Fibroblast of mammary gland (primary cell): Measurements from ENCODE around the gene TXK.

ENCODE experiments used
- DNase-seq: peaks from one replicate; pipeline ENCODE4 v3.0.0-alpha.2; 2010; ENCODE audit warnings: low read depth
- H3K4me3 ChIP-seq: 2 replicates; pipeline ENCODE4 v1.5.1; 2011; ENCODE audit warnings: low read depth, mild to moderate bottlenecking, low read length, moderate library complexity; ENCODE audit not compliant: control insufficient read depth
- TF ChIP-seq, protein P1 (sequence below): conservative IDR thresholded peaks from 2 replicates; pipeline ENCODE4 v1.5.1; 2011; ENCODE audit warnings: low read depth, low read length, inconsistent platforms; ENCODE audit not compliant: control insufficient read depth, insufficient read depth

TXK gene

GRCh38 chr4:48100256-48100655 lies 33.8 kb downstream of the TXK start:
- TF ChIP-seq, protein P1, sequence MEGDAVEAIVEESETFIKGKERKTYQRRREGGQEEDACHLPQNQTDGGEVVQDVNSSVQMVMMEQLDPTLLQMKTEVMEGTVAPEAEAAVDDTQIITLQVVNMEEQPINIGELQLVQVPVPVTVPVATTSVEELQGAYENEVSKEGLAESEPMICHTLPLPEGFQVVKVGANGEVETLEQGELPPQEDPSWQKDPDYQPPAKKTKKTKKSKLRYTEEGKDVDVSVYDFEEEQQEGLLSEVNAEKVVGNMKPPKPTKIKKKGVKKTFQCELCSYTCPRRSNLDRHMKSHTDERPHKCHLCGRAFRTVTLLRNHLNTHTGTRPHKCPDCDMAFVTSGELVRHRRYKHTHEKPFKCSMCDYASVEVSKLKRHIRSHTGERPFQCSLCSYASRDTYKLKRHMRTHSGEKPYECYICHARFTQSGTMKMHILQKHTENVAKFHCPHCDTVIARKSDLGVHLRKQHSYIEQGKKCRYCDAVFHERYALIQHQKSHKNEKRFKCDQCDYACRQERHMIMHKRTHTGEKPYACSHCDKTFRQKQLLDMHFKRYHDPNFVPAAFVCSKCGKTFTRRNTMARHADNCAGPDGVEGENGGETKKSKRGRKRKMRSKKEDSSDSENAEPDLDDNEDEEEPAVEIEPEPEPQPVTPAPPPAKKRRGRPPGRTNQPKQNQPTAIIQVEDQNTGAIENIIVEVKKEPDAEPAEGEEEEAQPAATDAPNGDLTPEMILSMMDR = no peak
- DNase-seq = no peak
- H3K4me3 ChIP-seq = no peak overlapping the region

GRCh38 chr4:48095441-48095840 lies 38.6 kb downstream of the TXK start:
- TF ChIP-seq, protein P1 = no peak
- no peak overlapping the region for H3K4me3 ChIP-seq
- no peak for DNase-seq

DNA sequence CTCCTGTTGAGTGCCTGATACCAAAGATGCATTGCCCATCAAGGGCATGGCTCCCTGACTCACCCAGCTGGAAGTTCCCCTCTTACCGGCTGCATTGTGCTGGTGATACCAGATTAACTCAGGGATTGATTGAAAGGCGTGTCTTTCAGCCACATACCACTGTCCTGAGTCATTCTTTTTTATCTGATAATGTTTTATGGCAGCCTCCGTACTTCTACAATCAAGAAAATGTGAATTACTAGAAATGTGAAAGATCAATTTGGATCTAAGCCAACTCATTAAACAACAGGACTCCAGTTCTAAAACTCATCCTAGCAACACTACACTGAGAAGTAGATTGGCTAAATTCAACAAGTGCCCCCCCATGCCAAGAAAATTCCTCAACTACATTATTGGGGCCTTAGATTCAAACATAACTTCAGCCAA lies 40.0 kb downstream of the TXK start:
- TF ChIP-seq, protein P1 = no peak
- H3K4me3 ChIP-seq = no peak overlapping the region
- no peak for DNase-seq

GRCh38 chr4:48090621-48091020 lies 43.4 kb downstream of the TXK start:
- no peak overlapping the region for H3K4me3 ChIP-seq
- no peak for DNase-seq
- TF ChIP-seq, protein P1 = no peak

GRCh38 chr4:48085821-48086589 lies 48.0 kb downstream of the TXK start:
- TF ChIP-seq, protein P1 = no peak
- H3K4me3 ChIP-seq = no peak overlapping the region
- DNase-seq = no peak

DNA sequence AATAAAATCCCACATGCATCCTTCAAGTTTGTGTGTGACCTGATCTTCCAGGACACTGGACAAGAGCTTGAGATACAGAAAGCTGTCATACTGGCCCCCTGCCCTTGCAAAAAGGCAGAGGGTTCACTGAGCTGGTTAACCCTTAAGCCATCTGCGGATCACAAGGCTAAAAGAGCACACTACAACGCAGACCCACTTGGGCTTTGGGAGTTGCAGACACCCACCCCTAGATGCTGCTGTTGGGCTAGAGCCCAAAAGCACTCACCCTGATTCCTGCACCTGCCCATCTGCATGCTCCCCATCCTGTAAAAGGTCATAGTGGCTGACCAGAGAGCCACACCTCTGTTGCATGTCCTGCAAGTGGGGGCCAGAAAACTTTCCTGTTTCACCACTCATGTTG lies 51.1 kb downstream of the TXK start:
- no peak overlapping the region for H3K4me3 ChIP-seq
- TF ChIP-seq, protein P1 = no peak
- no peak for DNase-seq
